Activated gamma-delta T cell treated with anti-CD3 and anti-CD28 coated beads, Interleukin-2, amount 50 U/mL, for 16 hours (primary cell): ENCODE data around the gene TMX2.
A peak's percentile ranks its signal among the peaks of the same experiment; 100 is the strongest.
"Not testable (repeated sequence)": the region's sequence is repeated elsewhere in the genome, so short reads cannot be mapped to it uniquely, and the experiment has no call there.

Source experiments
- DNase-seq: peaks from one replicate; pipeline ENCODE4 v3.0.0-alpha.2; 2020; ENCODE audit warnings: low read depth

TMX2 gene, protein sequence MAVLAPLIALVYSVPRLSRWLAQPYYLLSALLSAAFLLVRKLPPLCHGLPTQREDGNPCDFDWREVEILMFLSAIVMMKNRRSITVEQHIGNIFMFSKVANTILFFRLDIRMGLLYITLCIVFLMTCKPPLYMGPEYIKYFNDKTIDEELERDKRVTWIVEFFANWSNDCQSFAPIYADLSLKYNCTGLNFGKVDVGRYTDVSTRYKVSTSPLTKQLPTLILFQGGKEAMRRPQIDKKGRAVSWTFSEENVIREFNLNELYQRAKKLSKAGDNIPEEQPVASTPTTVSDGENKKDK

DNA sequence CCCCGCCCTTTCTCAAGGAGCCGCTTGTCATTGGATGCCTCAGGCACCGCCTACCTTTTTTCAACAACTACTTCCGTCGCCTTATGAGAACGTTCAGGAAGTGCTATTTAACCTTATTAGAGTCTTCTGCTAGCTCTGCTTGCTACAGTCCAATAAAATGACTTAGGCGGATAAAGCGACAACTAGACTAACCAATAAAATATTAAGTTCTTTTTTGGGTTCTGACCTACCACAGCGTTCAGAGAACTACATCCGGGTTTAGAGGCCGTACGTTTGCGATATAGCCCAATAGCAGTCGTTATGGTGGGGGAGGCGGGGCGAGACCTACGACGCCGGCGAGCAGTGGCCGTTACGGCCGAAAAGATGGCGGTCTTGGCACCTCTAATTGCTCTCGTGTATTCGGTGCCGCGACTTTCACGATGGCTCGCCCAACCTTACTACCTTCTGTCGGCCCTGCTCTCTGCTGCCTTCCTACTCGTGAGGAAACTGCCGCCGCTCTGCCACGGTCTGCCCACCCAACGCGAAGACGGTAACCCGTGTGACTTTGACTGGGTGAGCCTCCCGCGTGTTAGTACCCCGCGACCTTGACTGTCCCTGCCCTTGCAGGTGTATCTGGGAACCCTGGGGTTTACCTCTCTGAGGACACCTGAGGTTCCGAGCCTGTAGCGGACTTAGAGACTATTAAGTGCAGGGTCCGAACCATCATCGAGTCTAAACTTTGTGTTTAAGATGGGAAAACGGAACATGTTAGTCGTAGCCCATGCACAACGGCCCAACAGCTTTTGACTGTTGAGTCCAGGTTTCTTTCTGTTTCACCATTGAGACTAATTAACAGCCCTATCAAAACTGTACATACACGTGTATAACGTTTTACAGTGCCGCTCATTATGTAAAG lies at the start of gene TMX2:
TSS of gene TMX2 (plus strand) at position 338 of the 895 bp plus-strand sequence. CDS start at position 364, 26 bp downstream.
- DNase-seq = peak; percentile 85

DNA sequence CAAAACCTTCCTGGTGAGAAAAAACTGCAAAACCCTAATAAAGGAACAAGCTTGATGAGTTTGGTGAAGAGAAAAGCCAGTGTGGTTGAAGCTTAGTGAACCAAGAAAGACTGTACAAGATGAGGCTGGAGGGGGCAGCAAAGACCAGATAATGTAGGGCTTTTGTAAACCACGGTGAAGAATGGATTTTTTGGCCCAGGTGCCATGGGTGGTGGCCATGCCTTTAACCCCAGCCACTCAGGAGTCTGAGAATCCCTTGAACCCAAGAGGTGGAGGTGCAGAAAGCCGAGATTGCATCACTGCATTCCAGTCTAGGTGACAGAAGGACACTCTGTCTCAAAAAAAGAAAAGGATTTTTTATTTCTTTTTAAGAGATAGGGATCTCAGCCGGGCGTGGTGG lies 49.5 kb upstream of the TMX2 start:
- DNase-seq = no peak

DNA sequence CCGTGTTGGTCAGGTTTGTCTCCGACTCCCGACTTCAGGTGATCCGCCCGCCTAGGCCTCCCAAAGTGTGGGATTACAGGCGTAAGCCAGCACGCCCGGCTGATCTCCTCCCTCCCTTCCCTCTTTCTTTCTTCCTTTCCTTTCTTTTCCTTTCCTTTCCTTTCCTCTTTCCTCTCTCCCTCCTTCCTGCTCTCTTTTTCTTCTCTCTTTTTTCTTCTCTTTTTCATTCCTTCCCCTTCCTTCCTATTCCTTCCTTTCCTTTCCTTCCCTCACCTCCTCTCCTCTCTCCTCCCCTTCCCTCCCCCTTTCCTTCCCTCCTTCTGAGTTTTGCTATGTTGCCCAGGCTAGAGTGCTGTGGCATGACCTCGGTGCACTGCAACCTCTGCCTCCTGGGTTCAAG lies 48.4 kb upstream of the TMX2 start:
- DNase-seq = no peak

DNA sequence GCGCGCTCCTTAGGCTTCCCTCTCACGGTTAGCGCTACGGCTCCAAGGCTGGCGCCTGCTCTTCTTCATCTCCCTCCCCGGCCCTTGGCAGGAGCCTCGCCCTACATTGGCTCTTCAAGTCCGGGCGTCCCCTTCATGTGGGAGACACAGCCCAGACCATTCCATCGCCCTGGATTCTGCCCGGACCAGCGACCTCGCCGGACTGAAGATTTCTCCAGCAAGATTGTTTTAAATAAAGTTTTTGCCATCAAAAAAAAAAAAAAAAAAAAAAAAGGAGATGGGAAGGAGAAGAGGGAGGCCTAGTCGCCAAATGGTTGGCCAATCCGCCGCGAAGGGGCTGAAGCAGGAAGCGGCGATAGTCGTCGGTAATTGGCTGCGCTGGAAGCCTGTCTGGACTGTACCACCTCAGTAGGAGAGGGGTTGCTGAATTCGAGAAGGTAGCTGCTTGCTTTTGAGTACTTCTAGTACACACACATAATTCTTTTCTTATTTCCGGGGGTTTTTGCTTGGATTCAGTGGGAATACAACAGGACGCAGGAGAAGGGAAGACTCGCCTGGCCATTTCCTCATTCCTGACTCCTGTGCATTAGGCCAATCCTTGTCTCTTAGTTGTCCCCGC lies 45.2 kb upstream of the TMX2 start:
- DNase-seq = peak; percentile 88

DNA sequence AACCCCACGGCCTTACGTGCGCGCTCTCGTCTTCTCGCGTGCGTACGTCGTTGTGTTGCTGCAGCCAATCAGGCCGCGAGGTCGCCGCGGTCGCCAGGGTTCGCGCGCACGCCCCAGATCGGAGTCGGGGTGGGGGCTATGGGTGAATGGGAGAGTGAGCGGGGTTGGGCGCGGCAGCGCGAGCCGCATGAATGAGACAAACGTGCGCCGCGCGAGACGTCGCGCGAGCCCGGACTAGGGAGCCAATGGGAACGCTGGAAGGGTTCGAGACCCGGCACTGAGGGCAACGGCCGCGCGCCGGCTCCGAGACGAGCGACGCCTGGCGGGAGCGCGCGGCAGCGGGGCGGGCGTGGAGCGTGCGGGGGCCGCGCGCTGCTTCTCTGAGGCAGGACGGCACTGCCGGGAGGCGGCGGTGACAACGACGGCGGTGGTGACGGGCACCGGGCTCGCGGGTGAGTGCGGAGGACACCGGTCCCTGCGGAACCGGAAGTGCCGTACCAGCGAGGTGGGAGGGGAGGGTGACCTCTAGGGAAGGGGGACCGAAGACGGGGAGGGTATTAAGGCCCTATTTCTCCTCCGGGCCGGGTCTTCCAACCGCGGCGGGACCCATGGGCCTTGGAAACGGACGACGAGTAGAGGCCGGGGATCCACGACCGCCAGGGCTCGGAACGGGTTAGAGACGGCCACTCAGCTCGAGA lies 44.5 kb upstream of the TMX2 start, which contains the start of gene ZDHHC5:
TSS of gene ZDHHC5 (plus strand) at position 379 of the 698 bp plus-strand sequence. CDS start 4,977 bp downstream, outside the sequence.
- DNase-seq = peak; percentile 99

DNA sequence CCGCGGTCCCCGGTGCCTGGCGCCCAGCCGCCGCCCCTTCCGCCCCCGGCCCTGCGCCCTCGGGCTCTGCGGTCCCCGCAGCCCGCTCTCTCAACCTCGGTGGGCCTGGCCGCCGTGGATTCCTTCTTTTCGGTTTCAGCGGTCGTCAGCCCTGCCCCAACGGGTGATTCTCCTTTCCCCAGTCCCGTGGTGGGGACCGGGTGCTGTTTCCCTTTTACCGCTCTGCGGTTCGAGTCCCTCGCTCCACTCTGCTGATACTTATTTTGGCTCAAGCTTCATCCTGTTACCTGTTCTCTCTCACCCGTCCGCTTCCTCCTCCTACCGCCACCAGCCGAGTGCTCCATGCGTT lies 44.0 kb upstream of the TMX2 start:
- peak; percentile 18 for DNase-seq

DNA sequence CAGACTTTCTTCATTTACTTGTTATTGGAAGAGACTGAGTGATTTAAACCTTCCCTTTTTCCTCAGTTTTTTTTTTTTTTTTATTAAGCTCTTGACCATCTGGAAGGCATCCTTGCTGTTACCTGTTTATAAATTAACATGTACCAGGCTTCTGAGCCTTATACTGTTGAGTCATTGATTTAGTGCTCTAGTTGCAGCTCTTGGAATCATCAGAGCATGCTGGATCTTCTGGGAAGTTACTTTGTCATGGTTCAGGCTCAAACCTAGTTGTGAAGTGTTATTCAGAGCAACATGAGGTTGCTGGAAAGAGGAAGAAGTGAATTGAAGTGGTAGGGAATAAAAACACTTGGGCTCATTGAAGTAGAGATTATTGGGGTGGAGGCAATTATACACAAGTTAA lies 38.1 kb upstream of the TMX2 start:
- DNase-seq = no peak

DNA sequence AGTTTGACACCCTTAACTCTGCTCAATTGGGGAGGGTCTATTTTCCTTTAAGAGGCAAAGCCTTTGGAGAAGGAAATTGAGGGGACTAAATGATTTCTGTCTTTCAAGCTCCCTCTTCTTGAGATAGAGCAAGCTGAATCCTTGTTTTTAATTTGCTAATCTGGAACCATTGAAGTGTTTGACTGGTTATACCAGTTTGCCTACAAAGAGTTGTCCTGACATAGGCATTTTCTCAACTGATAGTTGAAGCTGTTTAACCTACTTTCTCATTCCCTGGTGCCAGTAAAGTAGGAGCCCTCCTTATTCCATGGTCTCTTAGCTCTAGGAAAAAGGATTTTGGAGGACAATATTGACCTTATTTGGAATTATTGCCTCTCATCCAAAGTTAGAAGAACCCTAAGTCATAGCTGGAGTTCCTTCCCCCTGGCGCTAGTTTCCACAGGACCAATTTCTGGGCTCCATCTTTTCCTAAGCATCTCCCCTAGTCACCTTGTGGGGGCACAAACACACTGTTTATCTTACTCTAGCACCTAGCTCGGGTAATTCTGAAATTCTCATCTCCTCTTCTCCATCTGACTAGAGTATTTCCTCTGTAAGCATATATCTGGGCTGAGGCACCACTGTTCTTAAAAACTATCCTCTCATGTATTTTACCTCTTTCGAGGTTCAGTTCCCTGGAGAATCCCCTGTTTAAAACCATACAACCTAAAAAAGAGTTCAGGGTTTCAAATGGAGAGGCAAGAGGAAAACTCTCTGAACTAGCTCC lies 37.0 kb upstream of the TMX2 start:
- DNase-seq = no peak

DNA sequence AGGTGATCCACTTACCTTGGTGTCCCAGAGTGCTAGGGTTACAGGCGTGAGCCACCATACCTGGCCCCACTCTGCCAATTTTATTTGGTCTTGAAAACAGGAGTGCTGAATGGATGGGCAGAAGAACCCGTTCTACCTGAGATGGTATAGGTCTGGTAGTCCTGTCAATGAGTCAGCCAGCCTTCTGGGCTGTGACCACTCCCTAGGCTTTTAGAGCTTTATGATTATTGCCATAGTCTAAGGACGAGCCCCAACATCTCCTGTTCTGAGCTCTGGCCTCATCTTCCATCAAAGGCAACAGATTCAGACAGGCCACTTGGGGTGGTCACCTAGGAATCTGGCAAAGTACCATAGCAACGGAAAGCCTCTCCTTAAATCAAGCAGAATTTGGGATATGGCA lies 33.0 kb upstream of the TMX2 start:
- DNase-seq = no peak

DNA sequence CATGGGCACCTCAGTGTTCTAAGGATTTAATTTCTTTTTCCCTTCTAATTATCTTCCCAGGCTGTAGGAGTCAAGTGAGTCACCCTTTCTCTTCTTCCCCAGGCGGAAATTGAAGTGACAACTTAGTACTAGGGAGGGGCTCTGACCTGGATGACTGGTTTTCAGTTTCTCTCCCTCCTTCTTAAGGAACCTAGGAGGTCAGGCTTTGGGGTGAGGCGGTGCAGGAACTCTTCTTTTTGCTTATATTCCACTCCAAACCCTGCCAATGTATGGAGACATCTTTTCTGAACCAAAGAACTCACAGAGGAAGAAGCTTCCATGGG lies 31.9 kb upstream of the TMX2 start:
- no peak for DNase-seq

DNA sequence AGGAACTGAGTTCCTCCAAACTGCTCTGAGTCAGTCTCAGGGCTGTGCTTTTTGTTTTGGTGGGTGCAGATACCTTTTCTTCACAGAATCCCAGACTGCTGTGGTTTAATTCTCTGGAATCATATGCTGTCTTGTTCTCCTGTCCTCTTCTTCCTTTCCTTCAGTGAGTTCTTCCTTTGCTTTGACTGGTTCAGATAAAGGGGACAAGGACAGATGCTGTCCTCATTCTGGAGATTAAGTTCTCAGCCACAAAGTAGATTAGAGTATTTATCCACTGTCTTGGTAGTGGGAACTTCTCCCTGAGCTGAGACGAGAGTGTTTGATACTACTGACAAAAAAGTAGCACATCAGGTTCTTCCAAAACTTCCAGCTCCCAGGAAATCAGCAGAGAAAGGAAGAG lies 31.2 kb upstream of the TMX2 start:
- no peak for DNase-seq

DNA sequence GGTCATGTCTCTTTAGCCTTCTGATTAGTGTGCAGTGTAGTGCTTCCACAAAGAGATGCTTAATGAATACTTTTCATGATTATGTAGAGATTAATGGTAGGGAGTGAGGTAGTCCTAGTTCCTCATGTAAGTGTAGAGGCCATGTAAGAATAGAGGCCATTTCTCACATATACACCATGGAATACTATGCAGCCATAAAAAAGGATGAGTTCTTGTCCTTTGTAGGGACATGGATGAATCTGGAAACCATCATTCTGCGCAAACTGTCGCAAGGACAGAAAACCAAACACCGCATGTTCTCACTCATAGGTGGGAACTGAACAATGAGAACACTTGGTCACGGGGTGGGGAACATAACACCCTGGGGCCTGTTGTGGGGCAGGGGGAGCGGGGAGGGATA lies 21.9 kb upstream of the TMX2 start:
- not testable (repeated sequence) for DNase-seq

DNA sequence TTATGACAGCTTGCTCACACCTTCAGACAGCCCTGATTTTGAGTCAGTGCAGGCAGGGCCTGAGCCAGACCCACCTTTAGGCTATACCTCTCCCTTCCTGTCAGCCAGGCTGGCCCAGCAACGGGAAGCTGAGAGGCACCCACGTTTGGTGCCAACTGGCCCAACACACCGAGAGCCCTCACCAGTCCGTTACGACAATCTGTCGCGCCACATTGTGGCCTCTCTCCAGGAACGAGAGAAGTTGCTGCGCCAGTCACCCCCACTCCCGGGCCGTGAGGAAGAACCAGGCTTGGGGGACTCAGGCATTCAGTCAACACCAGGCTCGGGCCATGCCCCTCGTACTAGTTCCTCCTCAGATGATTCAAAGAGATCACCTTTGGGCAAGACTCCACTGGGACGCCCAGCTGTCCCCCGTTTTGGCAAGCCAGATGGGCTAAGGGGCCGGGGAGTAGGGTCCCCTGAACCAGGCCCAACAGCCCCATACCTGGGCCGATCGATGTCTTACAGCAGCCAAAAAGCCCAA lies 13.5 kb upstream of the TMX2 start:
- no peak for DNase-seq

DNA sequence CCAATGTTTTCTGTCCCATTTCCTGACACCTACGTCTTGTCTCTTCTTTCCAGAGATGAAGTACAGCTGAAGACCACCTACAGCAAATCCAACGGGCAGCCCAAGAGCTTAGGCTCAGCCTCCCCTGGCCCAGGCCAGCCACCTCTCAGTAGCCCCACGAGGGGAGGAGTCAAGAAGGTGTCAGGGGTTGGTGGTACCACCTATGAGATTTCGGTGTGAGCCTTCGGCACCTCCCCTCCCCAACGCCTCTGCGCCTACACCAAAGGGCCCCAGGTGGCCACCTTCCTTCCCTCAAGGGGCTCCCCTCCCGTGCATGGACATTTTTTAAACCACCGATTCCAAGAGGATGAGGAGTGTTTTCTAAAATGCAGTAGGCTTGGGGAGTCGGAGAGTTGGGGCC lies 12.6 kb upstream of the TMX2 start:
- no peak for DNase-seq

DNA sequence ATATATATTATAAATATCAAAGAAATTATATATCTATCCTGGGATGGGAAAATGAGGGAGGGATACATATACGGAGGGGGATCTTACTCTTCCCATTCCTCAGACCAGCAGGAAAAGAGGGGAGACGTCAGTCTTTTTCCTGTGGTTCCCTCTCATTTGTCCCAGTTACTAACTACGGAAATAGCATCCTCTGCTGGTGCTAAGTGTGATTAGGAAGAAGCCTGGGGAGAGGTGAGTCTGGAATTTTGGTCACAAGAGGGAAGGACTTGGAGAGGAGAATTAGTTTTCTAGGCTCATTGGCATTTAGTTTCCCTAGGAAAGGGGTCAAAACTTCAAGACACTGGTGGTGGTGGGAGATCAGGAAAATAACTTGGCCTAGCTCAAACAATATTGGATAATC lies 12.0 kb upstream of the TMX2 start:
- no peak for DNase-seq

DNA sequence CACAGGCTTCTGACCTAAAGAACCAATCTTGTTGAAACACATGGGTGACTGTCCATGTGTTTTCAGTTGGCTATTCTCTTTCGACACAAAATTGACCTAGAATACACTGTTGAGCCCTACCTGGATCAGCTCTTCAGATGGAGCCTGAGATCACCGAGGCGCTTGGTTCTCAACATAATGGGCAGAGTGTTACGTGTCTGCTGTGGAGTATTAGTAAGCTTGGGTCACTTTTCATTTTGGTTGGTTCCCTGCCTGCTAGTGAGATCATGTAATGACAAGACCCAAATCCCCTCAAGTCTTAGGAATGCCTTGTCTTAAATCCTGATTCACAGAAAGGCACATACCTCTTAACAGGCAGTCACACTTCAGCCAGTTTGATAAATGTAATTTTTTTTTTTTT lies 9.1 kb upstream of the TMX2 start:
- DNase-seq = no peak

DNA sequence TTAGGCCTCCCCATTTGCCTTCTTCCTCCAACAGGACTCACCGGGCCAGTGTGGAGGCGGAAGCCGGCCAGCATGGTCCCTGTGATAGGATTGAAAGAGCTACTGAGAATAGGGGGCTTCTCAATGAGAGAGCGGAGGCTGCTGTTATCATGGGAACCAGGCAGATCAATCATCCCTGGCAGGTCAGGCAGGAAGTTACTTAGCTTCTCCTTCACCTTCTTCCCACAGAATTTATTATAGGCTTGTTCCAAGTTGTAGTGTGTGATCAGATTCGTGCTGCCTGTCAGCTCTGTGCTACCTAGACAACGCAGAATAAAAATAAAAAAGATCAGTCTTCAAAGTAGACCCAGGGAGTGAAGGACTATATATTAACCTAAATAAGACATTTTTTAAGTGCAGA lies 7.5 kb upstream of the TMX2 start:
- no peak for DNase-seq

DNA sequence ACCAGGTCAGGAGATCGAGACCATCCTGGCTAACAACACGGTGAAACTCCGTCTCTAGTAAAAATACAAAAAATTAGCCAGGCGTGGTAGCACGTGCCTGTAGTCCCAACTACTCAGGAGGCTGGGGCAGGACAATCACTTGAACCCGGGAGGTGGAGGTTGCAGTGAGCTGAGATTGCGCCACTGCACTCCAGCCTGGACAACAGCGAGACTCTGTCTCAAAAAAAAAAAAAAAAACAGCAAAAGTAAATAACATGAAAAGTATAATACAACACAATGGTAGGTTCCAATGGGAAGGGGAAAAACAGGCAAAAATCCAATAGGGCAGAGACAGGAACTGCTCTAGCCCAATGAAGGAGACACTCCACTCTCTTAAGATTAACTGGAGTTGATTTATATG lies 7.0 kb upstream of the TMX2 start:
- DNase-seq = not testable (repeated sequence)

DNA sequence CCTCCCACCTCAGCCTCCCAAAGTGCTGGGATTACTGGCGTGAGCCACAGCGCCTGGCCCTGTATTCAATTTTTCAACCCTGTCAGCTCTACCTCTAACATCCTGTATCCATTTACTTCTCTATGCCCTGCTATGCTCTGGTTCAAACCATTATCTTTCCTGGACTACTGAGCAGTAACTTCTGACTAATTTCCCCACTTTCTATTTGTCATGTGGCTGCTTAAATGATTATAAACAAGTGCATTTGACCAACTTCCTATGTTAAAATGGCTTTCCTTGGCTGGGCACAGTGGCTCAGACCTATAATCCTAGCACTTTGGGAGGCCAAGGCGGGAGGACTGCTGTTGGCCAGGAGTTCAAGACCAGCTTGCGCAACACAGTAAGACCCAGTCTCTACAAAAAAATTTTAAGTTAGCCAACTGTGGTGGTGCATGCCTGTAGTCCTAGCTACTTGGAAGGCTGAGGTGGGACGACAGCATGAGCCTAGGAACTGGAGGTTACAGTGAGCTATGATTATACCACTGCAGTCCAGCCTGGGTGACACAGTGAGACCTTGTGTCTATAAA lies 2.5 kb upstream of the TMX2 start:
- no peak for DNase-seq

DNA sequence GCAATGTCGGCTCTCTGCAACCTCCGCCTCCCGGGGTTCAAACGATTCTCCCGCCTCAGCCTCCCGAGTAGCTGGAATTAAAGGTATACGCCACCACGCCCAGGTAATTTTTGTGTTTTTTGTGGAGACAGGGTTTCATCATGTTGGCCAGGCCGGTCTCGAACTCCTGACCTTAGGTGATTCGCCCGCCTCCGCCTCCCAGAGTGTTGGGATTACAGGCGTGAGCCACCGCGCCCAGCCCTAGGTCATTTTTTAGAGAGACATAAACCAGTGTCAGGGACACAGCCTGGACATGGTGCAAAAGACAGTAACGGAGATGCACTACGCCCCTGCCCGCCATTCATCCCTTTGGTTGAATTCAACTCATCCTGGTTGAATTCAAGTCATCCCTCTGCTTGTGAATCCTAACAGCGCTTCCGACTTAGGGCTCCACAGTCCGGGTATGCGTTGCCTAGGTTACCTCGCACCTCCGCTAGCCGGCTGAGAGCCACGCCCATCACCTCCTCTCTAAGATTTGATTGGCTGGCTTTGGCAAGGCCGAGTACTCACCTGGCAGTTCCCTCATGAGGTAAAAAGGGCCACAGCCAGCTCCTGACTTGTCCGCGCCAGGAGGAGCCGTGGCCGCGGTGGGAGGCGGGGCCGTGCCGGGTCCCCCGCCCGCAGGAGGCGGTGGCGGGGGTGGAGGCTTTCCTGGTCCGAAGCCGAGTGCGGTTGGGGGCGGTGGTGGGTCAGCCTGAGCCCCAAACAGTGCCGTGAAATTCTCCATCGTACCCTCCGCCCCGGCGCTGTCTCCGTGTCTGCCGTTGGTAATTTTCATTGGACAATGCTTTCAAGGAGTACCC lies 758 bp upstream of the TMX2 start, which contains the start of gene MED19:
TSS of gene MED19 (minus strand) at position 802 of the 842 bp plus-strand sequence. CDS start at position 766, 36 bp downstream.
- peak; percentile 51 for DNase-seq
